HG02840 (cell line): Measurements from ENCODE around the gene CDCA4.
A peak's percentile ranks its signal among the peaks of the same experiment; 100 is the strongest.

ENCODE experiments used
- ATAC-seq: cut with Tn5 transposase; IDR thresholded peaks from one replicate; pipeline ENCODE4 v1.9.1; 2021; ENCODE audit warnings: mild to moderate bottlenecking, moderate library complexity, moderate number of reproducible peaks; ENCODE audit not compliant: unreplicated experiment, low FRiP score

CDCA4 gene

GRCh38 chr14:105019861-105020814 is 745 bp downstream of the CDCA4 start:
- ATAC-seq = peak; percentile 25

- no peak for ATAC-seq
Observed at GRCh38 chr14:105018414-105018813, 2.5 kb downstream of the CDCA4 start.

GRCh38 chr14:105015905-105016304 is 5.0 kb downstream of the CDCA4 start:
- ATAC-seq = no peak

GRCh38 chr14:105015242-105015641 is 5.6 kb downstream of the CDCA4 start:
- no peak for ATAC-seq

- ATAC-seq = no peak
Observed at GRCh38 chr14:105014631-105015030, 6.3 kb downstream of the CDCA4 start.

GRCh38 chr14:105014032-105014431 is 6.9 kb downstream of the CDCA4 start:
- no peak for ATAC-seq

- no peak for ATAC-seq
Observed at GRCh38 chr14:105013150-105013785, 7.6 kb downstream of the CDCA4 start.

GRCh38 chr14:105012171-105012985 is 8.5 kb downstream of the CDCA4 start:
- no peak for ATAC-seq

- ATAC-seq = no peak
Observed at GRCh38 chr14:105011312-105011990, 9.4 kb downstream of the CDCA4 start.

GRCh38 chr14:105010891-105011291 is 10.0 kb downstream of the CDCA4 start:
- no peak for ATAC-seq

- ATAC-seq = no peak
Observed at GRCh38 chr14:105010106-105010505, 10.8 kb downstream of the CDCA4 start.

- no peak for ATAC-seq
Observed at GRCh38 chr14:105007593-105008264, 13.2 kb downstream of the CDCA4 start.

- ATAC-seq = no peak
Observed at GRCh38 chr14:105006831-105007592, 13.9 kb downstream of the CDCA4 start.

- ATAC-seq = no peak
Observed at GRCh38 chr14:105005929-105006830, 14.7 kb downstream of the CDCA4 start.

GRCh38 chr14:105005329-105005928 is 15.5 kb downstream of the CDCA4 start:
- no peak for ATAC-seq

- ATAC-seq = no peak
Observed at GRCh38 chr14:104999361-104999760, 21.5 kb downstream of the CDCA4 start.

GRCh38 chr14:104998801-104999200 is 22.1 kb downstream of the CDCA4 start:
- ATAC-seq = no peak

GRCh38 chr14:104996483-104996882 is 24.4 kb downstream of the CDCA4 start:
- ATAC-seq = no peak
